GM21786 (cell line): ENCODE measurements around the gene CTXND2.
"Not testable (repeated sequence)": the region's sequence is repeated elsewhere in the genome, so short reads cannot be mapped to it uniquely, and the experiment has no call there.

Source experiments
- ATAC-seq: cut with Tn5 transposase; IDR thresholded peaks from one replicate; pipeline ENCODE4 v1.9.1; 2021; ENCODE audit not compliant: unreplicated experiment

CTXND2 gene

GRCh38 chr1:150890033-150890416 is 3.1 kb downstream of the CTXND2 start:
- ATAC-seq = peak; percentile 53

- no peak for ATAC-seq
Measured at GRCh38 chr1:150893336-150893913, 6.5 kb downstream of the CTXND2 start.

- no peak for ATAC-seq
Measured at GRCh38 chr1:150895618-150896017, 8.7 kb downstream of the CTXND2 start.

DNA sequence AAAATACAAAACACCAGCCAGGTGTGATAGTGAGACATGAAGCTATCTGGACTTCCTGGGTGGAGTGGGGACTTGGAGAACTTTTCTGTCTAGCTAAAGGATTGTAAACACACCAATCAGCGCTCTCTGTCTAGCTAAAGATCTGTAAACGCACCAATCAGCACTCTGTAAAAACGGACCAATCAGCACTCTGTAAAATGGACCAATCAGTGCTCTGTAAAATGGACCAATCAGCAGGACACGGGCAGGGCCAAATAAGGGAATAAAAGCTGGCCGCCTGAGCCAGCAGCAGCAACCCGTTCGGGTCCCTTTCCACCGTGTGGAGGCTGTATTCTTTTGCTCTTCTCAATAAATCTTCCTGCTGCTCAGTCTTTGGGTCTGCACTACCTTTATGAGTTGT is 12.9 kb downstream of the CTXND2 start:
- ATAC-seq = not testable (repeated sequence)

DNA sequence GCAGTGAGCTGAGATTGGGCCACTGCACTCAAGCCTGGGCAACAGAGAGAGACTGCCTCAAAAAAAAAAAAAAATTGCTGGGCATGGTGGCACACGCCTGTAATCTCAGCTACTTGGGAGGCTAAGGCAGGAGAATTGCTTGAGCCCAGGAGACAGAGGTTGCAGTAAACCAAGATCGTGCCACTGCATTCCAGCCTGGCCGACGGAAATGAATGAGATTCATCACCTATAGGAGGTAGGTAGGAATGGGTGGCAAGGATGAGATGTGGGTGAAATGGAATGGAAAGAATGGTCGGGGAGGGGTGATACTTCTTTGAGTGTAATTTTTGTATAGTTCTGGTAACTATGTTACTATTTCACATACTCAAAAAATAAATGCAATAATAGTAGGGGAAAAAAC is 15.4 kb downstream of the CTXND2 start:
- no peak for ATAC-seq

DNA sequence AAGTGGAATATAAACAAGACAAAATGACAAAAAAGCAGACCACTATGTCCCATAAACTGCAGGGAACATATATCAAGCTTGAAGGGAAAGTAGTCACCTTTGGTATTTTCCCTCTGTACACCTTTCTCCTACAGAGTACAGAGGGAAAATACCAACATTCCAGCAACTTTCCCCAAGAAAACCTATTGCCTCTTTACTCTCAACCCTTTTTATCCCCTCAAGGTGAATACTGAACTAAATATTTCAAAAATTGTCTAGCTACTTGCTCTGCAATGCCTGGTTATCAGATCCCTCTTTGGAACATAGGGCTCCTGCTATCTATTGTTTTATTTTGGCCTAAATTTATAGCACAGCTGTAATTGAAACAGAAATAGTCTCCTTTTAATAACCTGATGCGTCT is 15.8 kb downstream of the CTXND2 start:
- ATAC-seq = no peak

DNA sequence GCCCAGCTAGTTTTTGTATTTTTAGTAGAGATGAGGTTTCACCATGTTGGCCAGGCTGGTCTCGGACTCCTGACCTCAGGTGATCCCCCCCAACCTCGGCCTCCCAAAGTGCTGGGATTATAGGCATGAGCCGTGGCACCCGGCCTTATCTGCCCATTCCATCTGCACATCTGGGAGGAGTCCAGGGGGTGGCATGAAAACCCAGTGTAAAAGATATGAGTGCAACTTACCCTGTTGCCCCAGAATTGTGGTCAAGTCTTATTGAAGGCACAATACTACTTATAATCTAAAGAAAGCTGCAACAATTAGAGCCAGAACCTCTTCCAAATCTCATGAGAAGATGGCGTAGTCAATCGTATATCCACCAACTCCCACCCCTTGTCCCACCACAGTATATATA is 18.4 kb downstream of the CTXND2 start:
- no peak for ATAC-seq

DNA sequence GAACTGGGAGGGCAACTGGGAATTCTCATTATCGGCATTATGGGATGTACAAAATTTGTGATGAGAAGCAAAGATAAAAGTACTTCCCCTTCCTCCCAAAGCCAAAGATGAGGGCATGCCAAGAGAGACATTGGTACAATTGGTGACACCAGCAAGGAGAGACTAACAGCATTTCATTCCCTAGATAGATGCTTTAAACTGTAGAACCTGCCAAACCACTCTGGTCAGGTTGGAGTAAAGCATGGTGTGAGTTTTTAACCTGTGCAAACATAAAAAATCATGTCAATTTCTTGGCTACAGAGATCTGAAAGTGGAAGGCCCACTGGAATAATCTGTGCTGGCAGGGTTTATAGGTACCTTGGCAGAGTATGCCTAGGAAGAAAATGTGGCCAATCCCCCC is 19.4 kb downstream of the CTXND2 start:
- no peak for ATAC-seq

- ATAC-seq = no peak
Measured at GRCh38 chr1:150906813-150907212, 19.9 kb downstream of the CTXND2 start.

DNA sequence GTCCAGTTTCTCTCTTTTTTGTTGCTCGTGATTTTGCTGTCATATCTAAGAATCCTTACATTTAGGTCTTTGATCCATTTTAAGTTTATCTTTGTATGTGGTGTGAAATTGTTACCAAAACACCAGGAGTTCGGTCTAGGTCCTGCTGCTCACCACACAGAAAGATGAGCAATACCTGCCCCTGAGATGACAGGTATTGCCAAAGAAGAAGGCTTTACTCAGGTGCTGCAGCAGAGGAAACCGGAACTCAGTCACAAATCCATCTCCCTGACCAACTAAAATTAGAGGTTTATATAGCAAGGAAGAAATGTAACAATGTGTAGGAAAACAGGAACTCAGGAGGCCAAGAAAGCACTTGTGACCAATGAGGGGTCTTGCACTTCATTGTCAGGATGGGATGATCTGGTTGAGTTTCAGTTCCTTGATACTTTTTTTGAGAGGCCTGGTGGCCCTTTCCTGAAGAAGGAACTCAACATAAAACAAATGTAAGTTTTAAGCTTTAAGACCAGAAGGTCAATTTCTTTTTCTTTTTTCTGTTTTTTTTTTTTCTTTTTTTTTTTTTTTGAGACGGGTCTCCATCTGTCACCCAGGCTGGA is 22.7 kb downstream of the CTXND2 start:
- no peak for ATAC-seq

DNA sequence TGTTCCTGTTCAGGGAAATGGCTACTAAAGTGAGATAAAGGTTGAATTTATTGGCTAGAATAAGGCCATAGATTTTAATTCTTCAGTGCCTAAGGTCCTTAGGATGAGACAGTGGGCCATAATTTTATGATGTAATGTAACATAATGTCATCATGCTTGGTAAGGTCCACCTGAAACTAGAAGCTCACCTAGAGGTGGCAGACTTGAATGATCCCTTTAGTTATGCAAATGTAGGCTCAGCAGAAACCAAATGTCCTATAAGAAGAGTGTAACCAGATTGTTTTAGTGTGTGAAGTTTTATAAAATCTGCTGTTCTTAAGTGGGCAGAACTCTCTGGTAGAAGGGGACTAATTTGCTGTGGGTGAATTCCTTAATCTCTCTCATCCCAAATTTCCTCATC is 25.7 kb downstream of the CTXND2 start:
- ATAC-seq = no peak

DNA sequence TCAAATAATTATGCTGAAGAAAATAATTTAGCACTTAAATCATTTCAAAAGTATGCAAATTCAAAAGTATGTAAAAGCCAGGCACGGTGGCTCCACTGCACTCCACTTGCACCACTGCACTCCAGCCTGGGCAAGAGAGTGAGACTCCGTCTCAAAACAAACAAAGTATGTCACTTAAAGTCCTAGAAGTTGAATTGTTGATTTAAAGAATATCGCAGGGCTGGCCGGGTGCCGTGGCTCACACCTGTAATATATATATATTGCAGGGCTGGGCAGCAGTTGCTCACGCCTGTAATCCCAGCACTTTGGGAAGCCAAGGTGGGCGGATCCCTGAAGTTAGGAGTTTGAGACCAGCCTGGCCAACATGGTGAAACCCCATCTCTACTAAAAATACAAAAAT is 30.5 kb downstream of the CTXND2 start:
- no peak for ATAC-seq

GRCh38 chr1:150922519-150922975 is 35.6 kb downstream of the CTXND2 start:
- peak; percentile 58 for ATAC-seq

DNA sequence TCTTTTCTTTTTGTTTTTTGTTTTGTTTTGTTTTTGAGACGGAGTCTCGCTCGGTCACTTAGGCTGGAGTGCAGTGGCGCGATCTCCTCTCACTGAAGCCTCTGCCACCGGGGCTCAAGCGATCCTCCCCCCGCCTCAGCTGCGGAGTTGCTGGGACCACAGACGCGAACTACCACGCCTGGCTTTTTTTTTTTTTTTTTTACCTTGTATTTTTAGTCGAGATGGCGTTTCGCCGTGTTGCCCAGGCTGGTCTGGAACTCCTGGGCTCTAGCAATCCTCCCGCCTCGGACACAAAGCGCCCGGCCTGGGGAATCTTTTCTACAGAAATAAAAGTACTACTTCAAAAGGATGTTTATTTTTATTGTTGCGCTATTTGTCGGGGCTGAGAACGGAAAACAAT is 38.1 kb downstream of the CTXND2 start:
- no peak for ATAC-seq

GRCh38 chr1:150926097-150926741 is 39.3 kb downstream of the CTXND2 start, which contains the start of gene SETDB1:
SETDB1 (plus strand) TSS chr1:150926363; CDS start chr1:150927715, 1,352 bp downstream.
- peak; percentile 78 for ATAC-seq

- no peak for ATAC-seq
Measured at GRCh38 chr1:150927624-150928023, 40.7 kb downstream of the CTXND2 start.

DNA sequence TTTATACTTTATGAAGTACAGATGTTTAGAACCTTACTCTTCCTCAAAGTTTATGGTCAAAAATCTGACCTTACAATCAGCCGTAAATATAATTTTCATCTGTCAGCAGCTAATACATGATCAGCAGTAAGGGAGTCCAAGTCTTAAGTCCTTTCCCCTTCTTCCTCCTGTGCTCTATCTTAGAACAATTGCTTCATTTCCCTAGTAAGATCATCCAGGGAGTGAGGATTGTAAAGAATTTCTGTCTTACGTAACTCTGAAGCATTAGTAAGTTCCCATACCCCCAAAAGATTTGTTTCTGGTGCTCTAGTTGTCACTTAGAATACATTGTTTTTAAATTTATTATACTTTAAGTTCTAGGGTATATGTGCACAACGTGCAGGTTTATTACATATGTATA is 41.4 kb downstream of the CTXND2 start:
- no peak for ATAC-seq

GRCh38 chr1:150928775-150929174 is 41.8 kb downstream of the CTXND2 start:
- ATAC-seq = not testable (repeated sequence)

DNA sequence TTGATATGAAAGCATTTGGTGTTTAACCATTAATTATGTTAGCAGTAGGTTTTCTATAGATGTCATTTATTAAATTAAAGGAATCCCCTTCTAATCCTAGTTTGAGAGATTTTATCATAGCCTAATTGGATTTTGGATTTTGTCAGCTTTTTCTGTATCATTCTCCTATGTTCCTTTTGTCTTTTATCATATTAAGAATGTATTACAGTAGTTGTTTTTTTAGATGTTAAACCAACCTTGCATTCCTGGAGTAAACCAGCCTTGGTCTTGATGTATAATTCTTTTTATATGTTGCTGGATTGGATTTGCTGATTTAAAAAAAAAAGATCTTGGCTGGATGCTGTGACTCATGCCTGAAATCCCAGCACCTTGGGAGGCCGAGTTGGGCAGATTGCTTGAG is 44.8 kb downstream of the CTXND2 start:
- no peak for ATAC-seq

DNA sequence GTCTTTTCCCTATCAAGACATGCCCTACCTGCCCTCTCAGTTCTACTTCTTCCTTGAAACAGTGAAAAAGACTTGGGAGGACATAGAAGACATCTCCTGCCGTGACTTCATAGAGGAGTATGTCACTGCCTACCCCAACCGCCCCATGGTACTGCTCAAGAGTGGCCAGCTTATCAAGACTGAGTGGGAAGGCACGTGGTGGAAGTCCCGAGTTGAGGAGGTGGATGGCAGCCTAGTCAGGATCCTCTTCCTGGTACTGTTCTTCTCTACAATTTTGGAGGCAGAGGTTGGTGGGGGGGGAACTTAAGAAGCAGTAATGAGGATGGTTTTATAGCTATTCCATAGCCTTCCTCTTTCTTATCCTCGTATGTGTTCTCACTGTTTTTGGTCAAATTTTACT is 57.9 kb downstream of the CTXND2 start:
- ATAC-seq = no peak

- no peak for ATAC-seq
Measured at GRCh38 chr1:150954708-150955107, 67.8 kb downstream of the CTXND2 start.

DNA sequence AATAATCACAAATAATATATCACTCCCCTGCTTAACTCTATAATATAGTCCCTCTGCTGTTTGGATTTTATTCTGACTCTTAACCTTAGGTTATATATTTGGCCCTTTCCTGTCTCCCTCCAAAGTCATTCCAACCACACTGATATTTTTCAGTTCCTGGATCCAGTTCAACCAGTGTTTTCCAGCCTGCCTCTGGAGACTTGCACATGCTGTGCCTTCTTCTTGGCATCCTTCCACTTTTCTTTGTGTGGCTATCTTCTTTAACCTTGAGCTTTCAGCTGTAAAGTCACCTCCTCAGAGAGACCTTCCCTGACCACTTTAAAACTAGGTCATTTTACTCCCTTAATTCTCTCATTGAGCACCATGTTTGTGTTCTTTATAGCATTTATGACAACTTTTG is 68.3 kb downstream of the CTXND2 start:
- ATAC-seq = no peak

DNA sequence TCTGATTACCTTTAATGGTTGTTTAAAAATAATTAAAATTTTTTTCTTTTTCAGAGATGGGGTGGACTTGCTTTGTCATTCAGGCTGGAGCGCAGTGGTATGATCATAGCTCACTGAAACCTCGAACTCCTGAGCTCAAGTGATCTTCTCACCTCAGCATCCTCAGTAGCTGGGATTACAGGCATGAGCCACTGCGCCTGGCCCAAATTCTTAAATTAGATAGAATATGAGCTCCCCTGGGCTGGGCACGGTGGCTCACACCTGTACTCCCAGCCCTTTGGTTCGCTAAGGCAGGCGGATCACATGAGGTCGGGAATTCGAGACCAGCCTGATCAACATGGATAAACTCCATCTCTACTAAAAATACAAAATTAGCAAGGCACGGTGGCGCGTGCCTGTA is 70.7 kb downstream of the CTXND2 start:
- ATAC-seq = no peak
